DOHH2 (cell line): Measurements from ENCODE around the gene KSR1.

ENCODE experiments used
- EZH2phosphoT487 ChIP-seq: fragments of 200-600 bp; sonication (generic); IDR thresholded peaks from 2 replicates; pipeline ENCODE4 v1.6.1; 2017; ENCODE audit warnings: borderline replicate concordance, mild to moderate bottlenecking, antibody characterized with exemption, low read length, moderate library complexity, mixed read lengths
- TF ChIP-seq, protein P1 (sequence below): fragments of 200-600 bp; sonication (generic); IDR thresholded peaks from one replicate; pipeline ENCODE4 v1.5.1; 2014; ENCODE audit warnings: antibody characterized with exemption, mild to moderate bottlenecking, low read depth, low read length; ENCODE audit not compliant: poor library complexity, severe bottlenecking

DNA sequence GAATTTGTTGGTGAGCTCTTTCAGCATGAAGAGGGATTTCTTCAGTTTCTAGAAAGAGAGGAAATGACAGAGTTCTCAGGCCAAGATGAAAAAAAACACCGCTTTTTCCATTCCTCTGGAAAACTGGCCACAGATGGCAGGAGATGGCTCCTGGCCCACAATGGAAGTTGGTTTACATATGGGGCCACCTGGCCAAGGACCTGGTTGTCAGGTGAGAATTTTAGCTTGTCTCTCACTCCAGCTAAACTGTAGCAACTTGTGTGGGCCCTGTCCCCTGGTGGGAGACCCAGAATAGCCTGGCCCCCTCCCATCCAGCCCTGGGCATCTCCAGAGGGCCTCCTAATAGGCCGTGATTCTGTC is 208.3 kb downstream of the KSR1 start:
- TF ChIP-seq, protein P1, sequence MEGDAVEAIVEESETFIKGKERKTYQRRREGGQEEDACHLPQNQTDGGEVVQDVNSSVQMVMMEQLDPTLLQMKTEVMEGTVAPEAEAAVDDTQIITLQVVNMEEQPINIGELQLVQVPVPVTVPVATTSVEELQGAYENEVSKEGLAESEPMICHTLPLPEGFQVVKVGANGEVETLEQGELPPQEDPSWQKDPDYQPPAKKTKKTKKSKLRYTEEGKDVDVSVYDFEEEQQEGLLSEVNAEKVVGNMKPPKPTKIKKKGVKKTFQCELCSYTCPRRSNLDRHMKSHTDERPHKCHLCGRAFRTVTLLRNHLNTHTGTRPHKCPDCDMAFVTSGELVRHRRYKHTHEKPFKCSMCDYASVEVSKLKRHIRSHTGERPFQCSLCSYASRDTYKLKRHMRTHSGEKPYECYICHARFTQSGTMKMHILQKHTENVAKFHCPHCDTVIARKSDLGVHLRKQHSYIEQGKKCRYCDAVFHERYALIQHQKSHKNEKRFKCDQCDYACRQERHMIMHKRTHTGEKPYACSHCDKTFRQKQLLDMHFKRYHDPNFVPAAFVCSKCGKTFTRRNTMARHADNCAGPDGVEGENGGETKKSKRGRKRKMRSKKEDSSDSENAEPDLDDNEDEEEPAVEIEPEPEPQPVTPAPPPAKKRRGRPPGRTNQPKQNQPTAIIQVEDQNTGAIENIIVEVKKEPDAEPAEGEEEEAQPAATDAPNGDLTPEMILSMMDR = no peak
- no peak for TF ChIP-seq EZH2phosphoT487
